Nephron progenitor cell (in vitro differentiated cells): ENCODE data around the gene PHF21B.

ENCODE experiments used
- DNase-seq: peaks from one replicate; pipeline ENCODE4 v3.0.0; 2021
- H3K27ac Mint-ChIP-seq: 2 replicates; pipeline ENCODE4 v1.8.0; 2021; ENCODE audit warnings: mild to moderate bottlenecking, moderate library complexity, mixed read lengths
- H3K27me3 Mint-ChIP-seq: 2 replicates; pipeline ENCODE4 v1.8.0; 2021; ENCODE audit warnings: mild to moderate bottlenecking, low read depth, mixed read lengths; ENCODE audit not compliant: poor library complexity
- H3K36me3 Mint-ChIP-seq: 2 replicates; pipeline ENCODE4 v1.8.0; 2021; ENCODE audit warnings: low read depth, mixed read lengths
- H3K4me1 Mint-ChIP-seq: 2 replicates; pipeline ENCODE4 v1.8.0; 2021; ENCODE audit warnings: mixed read lengths
- H3K4me3 Mint-ChIP-seq: 2 replicates; pipeline ENCODE4 v1.8.0; 2021; ENCODE audit warnings: mild to moderate bottlenecking, moderate library complexity, mixed read lengths
- H3K9me3 Mint-ChIP-seq: 2 replicates; pipeline ENCODE4 v1.8.0; 2021; ENCODE audit warnings: mild to moderate bottlenecking, moderate library complexity, mixed read lengths
- TF ChIP-seq, protein P1 (sequence below): fragments of 200-600 bp; sonication (generic); IDR thresholded peaks from 2 replicates; pipeline ENCODE4 v1.5.0; 2021; ENCODE audit warnings: antibody characterized with exemption

Gene PHF21B

DNA sequence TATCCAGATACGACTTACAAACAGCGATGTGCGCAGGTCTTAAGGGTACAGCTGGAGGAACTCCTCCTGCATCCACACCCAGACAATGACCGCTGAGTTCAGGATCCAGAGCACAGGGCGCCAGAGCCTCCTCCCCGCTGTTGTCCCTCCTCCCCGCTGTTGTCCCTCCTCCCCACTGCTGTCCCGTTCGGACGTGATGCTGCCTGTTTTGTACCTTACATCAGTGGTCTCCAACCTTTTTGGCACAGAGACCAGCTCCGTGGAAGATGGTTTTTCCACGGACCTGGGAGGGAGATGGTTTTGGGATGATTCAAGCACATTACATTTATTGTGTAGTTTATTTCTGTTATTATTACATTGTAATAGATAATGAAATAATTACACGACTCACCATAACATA is 62.0 kb downstream of the PHF21B start:
- H3K4me1 Mint-ChIP-seq, result peaks cover 46% of the 10 kb centered on the region
- peaks cover 24% of the 10 kb centered on the region for H3K9me3 Mint-ChIP-seq
- H3K4me3 Mint-ChIP-seq, result no peak overlapping the region
- TF ChIP-seq, protein P1, sequence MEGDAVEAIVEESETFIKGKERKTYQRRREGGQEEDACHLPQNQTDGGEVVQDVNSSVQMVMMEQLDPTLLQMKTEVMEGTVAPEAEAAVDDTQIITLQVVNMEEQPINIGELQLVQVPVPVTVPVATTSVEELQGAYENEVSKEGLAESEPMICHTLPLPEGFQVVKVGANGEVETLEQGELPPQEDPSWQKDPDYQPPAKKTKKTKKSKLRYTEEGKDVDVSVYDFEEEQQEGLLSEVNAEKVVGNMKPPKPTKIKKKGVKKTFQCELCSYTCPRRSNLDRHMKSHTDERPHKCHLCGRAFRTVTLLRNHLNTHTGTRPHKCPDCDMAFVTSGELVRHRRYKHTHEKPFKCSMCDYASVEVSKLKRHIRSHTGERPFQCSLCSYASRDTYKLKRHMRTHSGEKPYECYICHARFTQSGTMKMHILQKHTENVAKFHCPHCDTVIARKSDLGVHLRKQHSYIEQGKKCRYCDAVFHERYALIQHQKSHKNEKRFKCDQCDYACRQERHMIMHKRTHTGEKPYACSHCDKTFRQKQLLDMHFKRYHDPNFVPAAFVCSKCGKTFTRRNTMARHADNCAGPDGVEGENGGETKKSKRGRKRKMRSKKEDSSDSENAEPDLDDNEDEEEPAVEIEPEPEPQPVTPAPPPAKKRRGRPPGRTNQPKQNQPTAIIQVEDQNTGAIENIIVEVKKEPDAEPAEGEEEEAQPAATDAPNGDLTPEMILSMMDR, result no peak
- H3K36me3 Mint-ChIP-seq, result peaks cover 39% of the 10 kb centered on the region
- peaks cover 8% of the 10 kb centered on the region for H3K27me3 Mint-ChIP-seq
- no peak for DNase-seq
- H3K27ac Mint-ChIP-seq, result peak overlapping the region; percentile 66

DNA sequence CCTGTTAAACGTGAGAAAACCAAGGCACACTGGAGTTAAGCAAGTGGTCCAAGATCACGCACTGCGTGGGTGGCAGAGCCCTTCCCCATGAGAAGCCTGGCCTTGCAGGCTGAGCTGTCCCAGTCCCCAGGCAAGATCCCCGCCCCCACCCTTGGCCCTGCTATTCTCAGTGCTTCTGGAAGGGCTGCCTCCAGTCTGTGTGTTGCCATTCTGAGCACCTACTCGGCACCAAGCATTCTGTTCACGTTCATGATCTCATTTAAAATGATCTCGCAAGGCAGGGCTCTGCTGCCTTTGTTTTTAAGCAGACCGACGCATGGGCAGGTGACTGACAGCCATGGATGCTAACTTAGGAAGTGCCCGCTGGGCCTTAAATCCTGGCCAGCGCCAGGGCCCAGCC is 62.8 kb downstream of the PHF21B start:
- Mint-ChIP-seq H3K4me1 (peaks cover 48% of the 10 kb centered on the region), H3K27ac (no peak overlapping the region), H3K27me3 (peaks cover 8% of the 10 kb centered on the region), H3K36me3 (peaks cover 31% of the 10 kb centered on the region), H3K9me3 (peaks cover 18% of the 10 kb centered on the region), H3K4me3 (no peak overlapping the region)
- no peak for DNase-seq
- TF ChIP-seq, protein P1, result no peak

DNA sequence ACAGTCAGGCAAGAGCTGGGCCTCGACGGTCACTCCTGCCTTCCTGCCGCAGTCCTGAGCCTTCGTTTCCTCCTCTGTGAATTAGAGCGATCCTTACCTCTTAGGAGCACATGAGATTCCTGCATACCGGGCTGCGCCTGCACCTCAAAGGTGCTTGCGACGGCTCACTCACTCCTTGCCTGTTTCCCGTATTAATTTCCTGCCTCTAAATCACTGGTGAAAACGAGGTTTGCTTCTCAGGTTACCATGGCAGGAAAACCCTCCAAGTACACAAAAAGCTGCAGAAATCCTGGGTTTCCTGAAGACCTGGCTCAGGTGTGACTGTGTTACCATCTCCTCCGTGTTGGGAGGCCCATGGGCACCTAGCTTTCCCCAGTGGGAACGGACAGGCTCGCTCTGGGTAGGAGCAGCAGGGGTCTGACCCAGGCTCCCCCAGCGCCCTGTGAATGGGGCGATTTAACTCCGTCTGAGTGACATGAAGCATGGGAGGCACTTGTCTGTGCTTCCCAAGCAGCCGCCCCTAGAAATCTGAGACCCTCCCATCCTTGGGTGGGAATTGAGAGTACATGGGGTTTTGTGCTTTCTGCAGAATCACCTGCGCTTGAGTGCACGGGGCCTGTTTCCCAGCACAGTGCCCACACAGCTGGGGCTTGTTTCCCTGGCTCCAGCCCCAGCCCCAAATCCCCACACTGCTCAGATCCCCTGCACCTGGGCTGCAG is 64.8 kb downstream of the PHF21B start:
- H3K4me3 Mint-ChIP-seq, result peak overlapping the region; percentile 27
- peaks cover 11% of the 10 kb centered on the region for H3K36me3 Mint-ChIP-seq
- H3K27me3 Mint-ChIP-seq, result peaks cover 4% of the 10 kb centered on the region
- peak overlapping the region; percentile 40 for H3K27ac Mint-ChIP-seq
- TF ChIP-seq, protein P1, result no peak
- no peaks in the 10 kb centered on the region for H3K9me3 Mint-ChIP-seq
- DNase-seq, result peak; percentile 46
- peaks cover 69% of the 10 kb centered on the region for H3K4me1 Mint-ChIP-seq

DNA sequence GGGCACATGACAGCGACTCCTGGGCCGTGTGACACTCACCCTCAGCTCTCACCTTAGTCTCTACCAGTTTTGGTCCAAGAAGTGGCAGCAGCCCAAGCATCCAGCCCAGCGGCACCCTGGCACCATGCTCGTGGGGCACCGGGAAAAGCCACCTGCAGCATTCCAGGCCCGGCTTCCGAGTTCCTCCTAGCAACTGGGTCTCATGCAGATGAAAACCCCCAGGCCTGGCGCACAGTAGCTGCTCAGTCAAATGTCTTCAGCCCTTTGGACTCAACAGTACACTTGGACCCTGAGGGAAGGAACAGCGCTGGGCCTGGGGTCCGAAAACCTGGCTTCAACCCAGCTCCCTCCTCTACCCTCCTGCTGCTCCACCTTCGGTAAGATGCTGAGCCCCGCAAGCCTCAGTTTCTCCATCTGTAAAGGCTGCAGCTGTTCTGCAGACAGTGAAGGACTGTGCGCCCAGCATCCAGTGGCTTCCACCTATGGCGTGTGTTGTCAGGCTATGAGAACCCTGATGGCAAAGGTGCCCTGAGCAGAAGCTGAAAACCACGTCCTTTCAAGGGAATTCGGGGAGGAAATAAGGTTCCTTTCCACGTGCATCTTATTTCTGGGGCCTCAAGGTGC is 66.0 kb downstream of the PHF21B start:
- DNase-seq, result no peak
- Mint-ChIP-seq H3K9me3 (no peaks in the 10 kb centered on the region), H3K27ac (no peak overlapping the region), H3K4me3 (no peak overlapping the region), H3K36me3 (peaks cover 4% of the 10 kb centered on the region), H3K4me1 (peaks cover 66% of the 10 kb centered on the region), H3K27me3 (peaks cover 4% of the 10 kb centered on the region)
- TF ChIP-seq, protein P1, result no peak

DNA sequence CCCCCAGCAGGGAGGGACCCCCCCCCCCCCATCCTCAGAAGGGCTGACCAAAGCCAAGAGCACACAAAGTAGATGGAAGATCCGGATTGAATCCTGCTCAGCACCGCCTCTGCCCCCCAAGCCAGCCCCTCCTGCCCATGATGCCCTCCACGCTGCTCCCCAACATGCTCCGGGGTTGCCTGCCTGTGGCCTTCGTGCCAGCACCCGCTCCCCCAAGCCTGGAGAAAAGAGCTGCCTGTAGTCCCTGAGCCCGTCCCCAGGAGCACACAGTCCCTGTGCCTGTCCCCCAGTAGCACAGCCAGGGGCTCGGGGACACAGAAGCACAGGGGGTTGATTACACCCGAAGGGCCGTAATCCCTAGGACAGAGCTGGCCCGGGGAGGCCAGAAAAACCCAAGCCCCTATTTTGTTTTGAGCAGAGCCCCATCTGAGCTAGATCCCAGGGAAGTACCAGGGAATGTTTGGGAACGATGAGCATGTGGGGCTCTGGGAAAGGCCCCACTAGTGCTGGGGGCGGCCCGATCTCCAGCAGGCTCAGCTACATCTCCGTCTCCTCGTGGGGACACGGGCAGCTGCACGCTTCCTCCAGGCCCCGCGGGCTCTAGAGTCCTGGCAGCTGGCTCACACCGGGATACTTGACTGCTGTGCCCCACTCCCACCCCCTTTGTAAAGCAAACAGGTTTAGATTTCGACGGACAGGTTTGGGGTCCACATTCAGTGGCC is 66.7 kb downstream of the PHF21B start:
- Mint-ChIP-seq H3K27ac (no peak overlapping the region), H3K36me3 (peaks cover 4% of the 10 kb centered on the region), H3K27me3 (peaks cover 4% of the 10 kb centered on the region)

More for the DNA sequence above, 66.7 kb downstream of the PHF21B start:
- DNase-seq, result no peak
- Mint-ChIP-seq H3K4me3 (no peak overlapping the region), H3K9me3 (no peaks in the 10 kb centered on the region), H3K4me1 (peaks cover 66% of the 10 kb centered on the region)
- TF ChIP-seq, protein P1, result no peak
